Osteoblast (primary cell): ENCODE measurements around the gene RTKN2. TPM values are rescaled to one million over a fixed set of nuclear protein-coding genes. Genes with fewer than 3 reads are reported as not detected.

ENCODE experiments used
- DNase-seq: peaks from one replicate; pipeline ENCODE4 v3.0.0; 2011; ENCODE audit warnings: low spot score, mixed read lengths; ENCODE audit not compliant: insufficient read length; ENCODE audit errors: missing footprints
- H2AFZ ChIP-seq: 2 replicates; pipeline ENCODE4 v1.6.0; 2011; ENCODE audit warnings: mild to moderate bottlenecking, low read length
- H3K27ac ChIP-seq: 2 replicates; pipeline ENCODE4 v1.5.1; 2011; ENCODE audit warnings: mild to moderate bottlenecking, low read depth, low read length, moderate library complexity
- H3K27me3 ChIP-seq: 2 replicates; pipeline ENCODE4 v1.6.0; 2012; ENCODE audit warnings: mild to moderate bottlenecking, control low read depth, inconsistent platforms, low read length, moderate library complexity; ENCODE audit not compliant: insufficient read depth
- H3K36me3 ChIP-seq: 2 replicates; pipeline ENCODE4 v1.5.1; 2011; ENCODE audit warnings: mild to moderate bottlenecking, low read length, control low read depth, moderate library complexity; ENCODE audit not compliant: insufficient read depth
- H3K4me1 ChIP-seq: 2 replicates; pipeline ENCODE4 v1.5.1; 2011; ENCODE audit warnings: mild to moderate bottlenecking, low read length, control low read depth, moderate library complexity; ENCODE audit not compliant: insufficient read depth
- H3K4me2 ChIP-seq: 2 replicates; pipeline ENCODE4 v1.6.0; 2011; ENCODE audit warnings: mild to moderate bottlenecking, low read length; ENCODE audit not compliant: insufficient read depth
- H3K4me3 ChIP-seq: fragments of 200-600 bp; sonication (generic); 3 replicates; pipeline ENCODE4 v1.5.1; 2012; ENCODE audit warnings: mild to moderate bottlenecking, low read length, inconsistent platforms; ENCODE audit not compliant: insufficient read depth
- H3K79me2 ChIP-seq: 2 replicates; pipeline ENCODE4 v1.6.0; 2012; ENCODE audit warnings: mild to moderate bottlenecking, low read length, control low read depth, inconsistent platforms; ENCODE audit not compliant: insufficient read depth
- H3K9me3 ChIP-seq: 2 replicates; pipeline ENCODE4 v1.5.1; 2011; ENCODE audit warnings: low read depth, low read length, control low read depth
- H4K20me1 ChIP-seq: 2 replicates; pipeline ENCODE4 v1.6.0; 2012; ENCODE audit warnings: mild to moderate bottlenecking, low read length, control low read depth; ENCODE audit not compliant: insufficient read depth
- total RNA-seq: library from RNA; depleted of rRNA; stranded (reverse); fragments of >200 nt; gene quantifications from 2 replicates; pipeline ENCODE4 v1.2.3, GENCODE V29; 2012
- TF ChIP-seq, protein P1 (sequence below): IDR thresholded peaks from 2 replicates; pipeline ENCODE4 v1.5.1; 2011; ENCODE audit warnings: mild to moderate bottlenecking, low read depth, low read length, moderate library complexity; ENCODE audit errors: extremely low read depth

RTKN2 gene
- total RNA-seq, 1 donor, result 8.0 TPM

DNA sequence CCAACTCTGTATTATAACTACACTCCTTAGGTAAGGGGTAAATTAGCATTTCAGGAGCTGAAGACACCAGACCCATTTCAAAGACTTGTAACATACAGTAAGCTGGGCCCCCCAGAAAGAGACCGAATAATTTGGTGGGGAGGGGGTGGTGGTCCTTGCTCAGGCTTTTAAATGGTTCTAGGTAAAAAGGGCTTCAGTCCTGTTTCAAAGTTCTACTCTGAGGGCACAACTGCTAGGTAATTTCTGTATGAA lies 73.0 kb downstream of the RTKN2 start:
- no peaks in the 10 kb centered on the region for H3K4me1 ChIP-seq
- TF ChIP-seq, protein P1, sequence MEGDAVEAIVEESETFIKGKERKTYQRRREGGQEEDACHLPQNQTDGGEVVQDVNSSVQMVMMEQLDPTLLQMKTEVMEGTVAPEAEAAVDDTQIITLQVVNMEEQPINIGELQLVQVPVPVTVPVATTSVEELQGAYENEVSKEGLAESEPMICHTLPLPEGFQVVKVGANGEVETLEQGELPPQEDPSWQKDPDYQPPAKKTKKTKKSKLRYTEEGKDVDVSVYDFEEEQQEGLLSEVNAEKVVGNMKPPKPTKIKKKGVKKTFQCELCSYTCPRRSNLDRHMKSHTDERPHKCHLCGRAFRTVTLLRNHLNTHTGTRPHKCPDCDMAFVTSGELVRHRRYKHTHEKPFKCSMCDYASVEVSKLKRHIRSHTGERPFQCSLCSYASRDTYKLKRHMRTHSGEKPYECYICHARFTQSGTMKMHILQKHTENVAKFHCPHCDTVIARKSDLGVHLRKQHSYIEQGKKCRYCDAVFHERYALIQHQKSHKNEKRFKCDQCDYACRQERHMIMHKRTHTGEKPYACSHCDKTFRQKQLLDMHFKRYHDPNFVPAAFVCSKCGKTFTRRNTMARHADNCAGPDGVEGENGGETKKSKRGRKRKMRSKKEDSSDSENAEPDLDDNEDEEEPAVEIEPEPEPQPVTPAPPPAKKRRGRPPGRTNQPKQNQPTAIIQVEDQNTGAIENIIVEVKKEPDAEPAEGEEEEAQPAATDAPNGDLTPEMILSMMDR, result no peak
- H2AFZ ChIP-seq, result peak overlapping the region; percentile 67
- H3K4me2 ChIP-seq, result no peak overlapping the region
- no peak for DNase-seq
- H3K4me3 ChIP-seq, result no peak overlapping the region
- H3K27ac ChIP-seq, result no peak overlapping the region
- H3K27me3 ChIP-seq, result no peaks in the 10 kb centered on the region
- no peaks in the 10 kb centered on the region for H3K36me3 ChIP-seq
- H3K79me2 ChIP-seq, result no peaks in the 10 kb centered on the region
- no peaks in the 10 kb centered on the region for H3K9me3 ChIP-seq
- H4K20me1 ChIP-seq, result no peaks in the 10 kb centered on the region

GRCh38 chr10:62194924-62195674 lies 73.5 kb downstream of the RTKN2 start:
- peak overlapping the region; percentile 67 for H2AFZ ChIP-seq
- TF ChIP-seq, protein P1, result no peak
- H3K27ac ChIP-seq, result no peak overlapping the region
- no peaks in the 10 kb centered on the region for H3K79me2 ChIP-seq
- H3K4me2 ChIP-seq, result no peak overlapping the region
- no peaks in the 10 kb centered on the region for H3K36me3 ChIP-seq
- H3K9me3 ChIP-seq, result no peaks in the 10 kb centered on the region
- DNase-seq, result no peak
- no peaks in the 10 kb centered on the region for H3K4me1 ChIP-seq
- H4K20me1 ChIP-seq, result no peaks in the 10 kb centered on the region
- H3K27me3 ChIP-seq, result no peaks in the 10 kb centered on the region
- H3K4me3 ChIP-seq, result no peak overlapping the region

- Histone ChIP-seq H2AFZ (no peak overlapping the region), H3K4me1 (peaks cover 5% of the 10 kb centered on the region), H3K9me3 (no peaks in the 10 kb centered on the region), H3K36me3 (no peaks in the 10 kb centered on the region), H3K27ac (no peak overlapping the region), H4K20me1 (no peaks in the 10 kb centered on the region), H3K4me2 (no peak overlapping the region), H3K79me2 (no peaks in the 10 kb centered on the region), H3K27me3 (no peaks in the 10 kb centered on the region), H3K4me3 (no peak overlapping the region)
- TF ChIP-seq, protein P1, result no peak
- DNase-seq, result no peak
Measured at GRCh38 chr10:62193479-62193878, 75.2 kb downstream of the RTKN2 start.

DNA sequence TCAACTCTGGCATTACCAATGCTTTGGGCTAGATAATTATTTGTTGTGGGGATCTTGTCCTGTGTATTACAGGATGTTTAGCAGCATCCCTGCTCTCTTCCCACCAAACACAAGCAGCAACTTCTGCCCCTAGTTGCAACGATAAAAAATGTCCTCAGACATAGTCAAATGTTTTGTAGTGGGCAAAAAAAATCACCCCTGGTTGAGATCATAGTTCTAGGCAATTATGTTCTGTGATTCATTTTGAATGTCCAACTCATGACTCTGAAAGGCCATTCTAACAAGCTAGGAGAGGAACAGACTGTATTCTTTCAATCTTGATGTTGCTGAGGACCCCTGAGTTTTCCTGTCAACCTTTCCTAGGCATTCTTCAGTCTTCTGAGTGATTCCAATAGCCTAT lies 79.5 kb downstream of the RTKN2 start:
- peak; percentile 66 for DNase-seq

More for the DNA sequence above, 79.5 kb downstream of the RTKN2 start:
- Histone ChIP-seq H3K27me3 (no peaks in the 10 kb centered on the region), H3K79me2 (no peaks in the 10 kb centered on the region), H3K27ac (peak overlapping the region; percentile 17), H3K4me2 (no peak overlapping the region), H3K4me3 (no peak overlapping the region), H3K36me3 (no peaks in the 10 kb centered on the region), H2AFZ (no peak overlapping the region), H4K20me1 (no peaks in the 10 kb centered on the region), H3K4me1 (peaks cover 5% of the 10 kb centered on the region), H3K9me3 (no peaks in the 10 kb centered on the region)
- TF ChIP-seq, protein P1, result no peak
